GM21528 (cell line): ENCODE results near the gene TRIM62.
A peak's percentile ranks its signal among the peaks of the same experiment; 100 is the strongest.

Experiments used
- ATAC-seq: cut with Tn5 transposase; IDR thresholded peaks from one replicate; pipeline ENCODE4 v1.9.1; 2021; ENCODE audit warnings: mild to moderate bottlenecking, moderate library complexity; ENCODE audit not compliant: unreplicated experiment, low FRiP score

The TRIM62 gene

GRCh38 chr1:33181921-33182341 lies at the start of gene TRIM62:
TRIM62 (minus strand) TSS chr1:33182043; CDS start chr1:33181432, 611 bp downstream.
- peak; percentile 62 for ATAC-seq

- no peak for ATAC-seq
These were observed 49.3 kb upstream of the TRIM62 start for GRCh38 chr1:33231166-33231565.

GRCh38 chr1:33228935-33229487 lies 47.2 kb upstream of the TRIM62 start:
- no peak for ATAC-seq

GRCh38 chr1:33225586-33225985 lies 43.7 kb upstream of the TRIM62 start:
- no peak for ATAC-seq

- ATAC-seq, result no peak
These were observed 42.4 kb upstream of the TRIM62 start for GRCh38 chr1:33224166-33224707.

GRCh38 chr1:33222381-33222780 lies 40.5 kb upstream of the TRIM62 start:
- no peak for ATAC-seq

- no peak for ATAC-seq
These were observed 39.5 kb upstream of the TRIM62 start for GRCh38 chr1:33221385-33221758.

- ATAC-seq, result no peak
These were observed 39.0 kb upstream of the TRIM62 start for GRCh38 chr1:33220676-33221384.

- no peak for ATAC-seq
These were observed 38.2 kb upstream of the TRIM62 start for GRCh38 chr1:33219886-33220661.

- no peak for ATAC-seq
These were observed 30.1 kb upstream of the TRIM62 start for GRCh38 chr1:33211972-33212371.

GRCh38 chr1:33206340-33206739 lies 24.5 kb upstream of the TRIM62 start:
- ATAC-seq, result no peak

- ATAC-seq, result no peak
These were observed 13.7 kb upstream of the TRIM62 start for GRCh38 chr1:33195556-33195955.

GRCh38 chr1:33191731-33192275 lies 10.0 kb upstream of the TRIM62 start:
- no peak for ATAC-seq

GRCh38 chr1:33190701-33191100 lies 8.9 kb upstream of the TRIM62 start:
- no peak for ATAC-seq

GRCh38 chr1:33188572-33189275 lies 6.9 kb upstream of the TRIM62 start:
- ATAC-seq, result no peak

- no peak for ATAC-seq
These were observed 5.1 kb upstream of the TRIM62 start for GRCh38 chr1:33186936-33187335.

GRCh38 chr1:33185541-33185940 lies 3.7 kb upstream of the TRIM62 start:
- ATAC-seq, result no peak

GRCh38 chr1:33183306-33183705 lies 1.5 kb upstream of the TRIM62 start:
- ATAC-seq, result no peak

- no peak for ATAC-seq
These were observed 1.1 kb upstream of the TRIM62 start for GRCh38 chr1:33182896-33183295.

GRCh38 chr1:33182401-33182841 lies 578 bp upstream of the TRIM62 start:
- ATAC-seq, result no peak
